B cell (primary cell): Measurements from ENCODE around the gene HS3ST2. TPM values are rescaled to one million over a fixed set of nuclear protein-coding genes. Genes with fewer than 3 reads are reported as not detected.

Experiments used
- ATAC-seq: fragments of 200-7000 bp; cut with Tn5 transposase; one replicate; pipeline ENCODE4 v1.10.0; 2021; ENCODE audit warnings: low read depth, mild to moderate bottlenecking, moderate number of reproducible peaks, moderate library complexity
- CTCF ChIA-PET: fragments of 350-600 bp; sonication (Branson Sonifier 250); formaldehyde crosslinking; loops from one replicate; lab custom pipeline; 2021; ENCODE audit warnings: antibody characterized with exemption, inconsistent platforms; lab: Charles Lee
- POLR2A ChIA-PET: fragments of 350-600 bp; sonication (Branson Sonifier 250); formaldehyde crosslinking; loops from one replicate; lab custom pipeline; 2021; ENCODE audit warnings: antibody characterized with exemption; lab: Charles Lee
- DNase-seq: peaks from one replicate; pipeline ENCODE4 v3.0.0; 2013
- H2AFZ ChIP-seq: 2 replicates; pipeline ENCODE4 v1.6.1; 2012; ENCODE audit warnings: mild to moderate bottlenecking, low read depth, low read length; ENCODE audit not compliant: insufficient read depth, poor library complexity, severe bottlenecking
- H3K27ac ChIP-seq, 2 donors: 1 replicate in 1 of 2; 2 replicates in 1 of 2; pipeline ENCODE4 v1.5.1; 2012 to 2013; ENCODE audit warnings: low read length in 2 of 2, mild to moderate bottlenecking in 2 of 2, moderate library complexity in 1 of 2
- H3K27me3 ChIP-seq, 4 experiments: fragments of 200-600 bp in 1 of 4; sonication (generic) in 1 of 4; replicated peaks in 1 of 4; 1 replicate in 2 of 4; 2 replicates in 2 of 4; pipeline versions ENCODE4 v1.6.1 to v1.7.0; 2013 to 2016; ENCODE audit warnings: low read length in 3 of 4, mild to moderate bottlenecking in 2 of 4, mixed read lengths in 1 of 4, moderate library complexity in 1 of 4; ENCODE audit not compliant: insufficient read depth in 4 of 4, control insufficient read depth in 3 of 4; ENCODE audit errors: control extremely low read depth in 1 of 4
- H3K36me3 ChIP-seq, 2 experiments: replicated peaks in 1 of 2; 1 replicate in 1 of 2; 2 replicates in 1 of 2; pipeline versions ENCODE4 v1.6.1 to v1.7.1; 2013; ENCODE audit warnings: low read length in 1 of 2; ENCODE audit not compliant: insufficient read depth in 2 of 2, control insufficient read depth in 1 of 2; ENCODE audit errors: control extremely low read depth in 1 of 2, extremely low read depth in 1 of 2
- H3K4me1 ChIP-seq, 2 donors: fragments of 200-600 bp in 1 of 2; sonication (generic) in 1 of 2; 1 replicate in 1 of 2; 2 replicates in 1 of 2; pipeline versions ENCODE4 v1.5.1 to v1.6.1; 2013 to 2017; ENCODE audit warnings: low read length in 2 of 2; ENCODE audit not compliant: control insufficient read depth in 2 of 2, insufficient read depth in 2 of 2
- H3K4me2 ChIP-seq: replicated peaks from 2 replicates; pipeline ENCODE3; 2012; ENCODE audit warnings: mild to moderate bottlenecking, low read depth, low read length; ENCODE audit not compliant: poor library complexity, severe bottlenecking
- H3K4me3 ChIP-seq, 5 experiments: fragments of 200-600 bp in 1 of 5; sonication (generic) in 1 of 5; 1 replicate in 3 of 5; 2 replicates in 2 of 5; pipeline versions ENCODE4 v1.5.1 to v1.7.0; 2011 to 2016; ENCODE audit warnings: low read length in 4 of 5, mild to moderate bottlenecking in 4 of 5, low read depth in 2 of 5, control low read depth in 1 of 5, moderate library complexity in 1 of 5; ENCODE audit not compliant: insufficient read depth in 1 of 5; ENCODE audit errors: control extremely low read depth in 1 of 5, extremely low read depth in 1 of 5
- H3K79me2 ChIP-seq: fragments of 200-600 bp; sonication (generic); one replicate; pipeline ENCODE4 v1.6.0; 2016; ENCODE audit warnings: low read length; ENCODE audit not compliant: control insufficient read depth, insufficient read depth
- H3K9ac ChIP-seq: fragments of 200-600 bp; sonication (generic); 2 replicates; pipeline ENCODE4 v1.6.1; 2017; ENCODE audit warnings: mild to moderate bottlenecking, low read length, moderate library complexity
- H3K9me3 ChIP-seq, 3 donors: one replicate each; pipeline versions ENCODE4 v1.6.1 to v1.7.1; 2013; ENCODE audit warnings: low read length in 2 of 3; ENCODE audit not compliant: control insufficient read depth in 2 of 3, insufficient read depth in 1 of 3; ENCODE audit errors: control extremely low read depth in 1 of 3
- H4K20me1 ChIP-seq: 2 replicates; pipeline ENCODE4 v1.6.0; 2012; ENCODE audit warnings: mild to moderate bottlenecking, low read length; ENCODE audit not compliant: insufficient read depth, control insufficient read depth, poor library complexity, severe bottlenecking
- H3K27ac Mint-ChIP-seq: one replicate; pipeline ENCODE4 v1.8.0; 2021; ENCODE audit warnings: mixed read lengths
- H3K27me3 Mint-ChIP-seq: one replicate; pipeline ENCODE4 v1.8.0; 2021; ENCODE audit warnings: mixed read lengths
- H3K4me1 Mint-ChIP-seq: one replicate; pipeline ENCODE4 v1.8.0; 2021; ENCODE audit warnings: mixed read lengths
- H3K4me3 Mint-ChIP-seq: one replicate; pipeline ENCODE4 v1.8.0; 2021; ENCODE audit warnings: mixed read lengths
- H3K9me3 Mint-ChIP-seq: one replicate; pipeline ENCODE4 v1.8.0; 2022; ENCODE audit warnings: mixed read lengths; ENCODE audit not compliant: insufficient read depth
- EZH2 ChIP-seq: IDR thresholded peaks from 2 replicates; pipeline ENCODE4 v1.6.1; 2012; ENCODE audit warnings: borderline replicate concordance, low read depth, mild to moderate bottlenecking, moderate library complexity, low read length; ENCODE audit not compliant: insufficient read depth, poor library complexity, severe bottlenecking
- WGBS: methylation state at CpG from one replicate; pipeline ENCODE4 v1.1.5; 2013; ENCODE audit warnings: missing lambda C conversion rate; ENCODE audit not compliant: insufficient coverage; 5-methylcytosine and 5-hydroxymethylcytosine counted together
- intact Hi-C: fragments of 100-400 bp; cut with micrococcal nuclease; formaldehyde crosslinking; loops from one replicate; pipeline ENCODE4 v1.10.0; 2022
- polyA plus RNA-seq: library from polyadenylated mRNA; depleted of rRNA; stranded (reverse); fragments of >200 nt; gene quantifications from 2 replicates; pipeline ENCODE4 v1.2.3, GENCODE V29; 2012
- total RNA-seq, 2 donors: library from RNA; stranded (reverse); fragments of 120-200 nt in 1 of 2; gene quantifications; 1 replicate in 1 of 2; 2 replicates in 1 of 2; pipeline versions ENCODE4 v1.2.3 to v1.2.4, GENCODE V29; 2013 to 2022
- TF ChIP-seq, protein P1 (sequence below): fragments of 200-600 bp; IDR thresholded peaks from one replicate; pipeline ENCODE4 v1.8.0; 2022; ENCODE audit warnings: antibody characterized with exemption, mild to moderate bottlenecking

HS3ST2 gene
- total and polyA plus RNA-seq, 2 donors (not counting 1 experiment from before 2014, with no cell fraction given), result not detected

DNA sequence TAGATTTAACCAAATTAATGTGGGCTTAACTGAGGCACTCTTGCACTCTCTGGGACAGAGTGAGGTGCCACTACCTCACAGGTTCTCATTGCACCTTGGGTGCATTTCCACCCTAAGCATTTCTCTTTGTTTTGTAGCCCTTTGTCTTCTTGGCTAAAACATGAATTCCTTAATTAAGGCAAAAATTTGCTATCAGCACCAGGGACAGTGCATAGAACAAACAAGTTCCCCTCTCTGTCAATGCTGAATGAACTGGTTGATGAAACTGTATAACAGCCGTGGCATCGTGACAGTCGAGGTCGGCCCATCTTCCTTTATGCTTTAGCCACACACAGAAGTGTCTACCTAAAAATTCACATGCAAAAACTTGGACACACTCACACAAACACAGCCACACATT, 74.8 kb downstream of the HS3ST2 start:
- WGBS, result 88% methylated on average over 3 of the region's 4 CpGs
- peaks cover 6% of the 10 kb centered on the region for H3K27me3 Mint-ChIP-seq
- no peak overlapping the region for H3K27ac ChIP-seq
- H3K9me3 Mint-ChIP-seq, result no peaks in the 10 kb centered on the region
- no peaks in the 10 kb centered on the region for H3K79me2 ChIP-seq
- no peaks in the 10 kb centered on the region for H3K4me1 Mint-ChIP-seq
- H3K27me3 ChIP-seq, result peaks cover 0 to 4% (median under 1%) of the 10 kb centered on the region in 4 experiments
- H3K4me1 ChIP-seq, result no peaks in the 10 kb centered on the region
- H3K9me3 ChIP-seq, result no peaks in the 10 kb centered on the region
- POLR2A ChIA-PET, result no interaction called here
- no peak overlapping the region for H3K4me3 ChIP-seq
- CTCF ChIA-PET, result no interaction called here
- no peak overlapping the region for H3K27ac Mint-ChIP-seq
- H3K4me3 Mint-ChIP-seq, result no peak overlapping the region
- intact Hi-C loops, result no loop called here
- ATAC-seq (no peak), DNase-seq (no peak)
- H3K36me3 ChIP-seq, result no peaks in the 10 kb centered on the region
- H3K4me2 ChIP-seq, result no peak overlapping the region
- H3K9ac ChIP-seq, result no peak overlapping the region
- no peak overlapping the region for H2AFZ ChIP-seq
- H4K20me1 ChIP-seq, result no peaks in the 10 kb centered on the region
- TF ChIP-seq EZH2, result no peak

DNA sequence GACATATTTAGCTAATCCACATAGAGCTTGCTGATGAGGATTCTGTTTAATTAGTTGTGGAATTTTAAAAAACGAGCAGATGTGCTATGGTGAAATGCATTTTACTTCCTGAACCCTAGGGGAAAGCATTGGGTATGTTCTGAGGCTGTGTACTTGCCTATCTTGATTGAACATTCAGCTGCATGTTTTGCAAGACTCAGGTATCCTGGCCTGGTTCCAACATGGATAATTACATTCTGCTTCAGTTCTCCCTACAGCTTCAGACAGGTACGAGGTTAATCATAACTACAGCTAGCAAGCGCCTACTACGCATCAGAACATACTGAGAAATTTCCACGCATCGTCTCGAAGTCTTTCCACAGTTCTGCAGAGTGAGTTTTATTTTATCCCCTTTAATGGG, 77.0 kb downstream of the HS3ST2 start:
- Mint-ChIP-seq H3K4me1 (no peaks in the 10 kb centered on the region), H3K9me3 (no peaks in the 10 kb centered on the region), H3K27ac (no peak overlapping the region), H3K27me3 (peaks cover 17% of the 10 kb centered on the region), H3K4me3 (no peak overlapping the region)
- no peak overlapping the region for H3K9ac ChIP-seq
- CTCF ChIA-PET, result no interaction called here
- TF ChIP-seq EZH2, result no peak
- TF ChIP-seq, protein P1, sequence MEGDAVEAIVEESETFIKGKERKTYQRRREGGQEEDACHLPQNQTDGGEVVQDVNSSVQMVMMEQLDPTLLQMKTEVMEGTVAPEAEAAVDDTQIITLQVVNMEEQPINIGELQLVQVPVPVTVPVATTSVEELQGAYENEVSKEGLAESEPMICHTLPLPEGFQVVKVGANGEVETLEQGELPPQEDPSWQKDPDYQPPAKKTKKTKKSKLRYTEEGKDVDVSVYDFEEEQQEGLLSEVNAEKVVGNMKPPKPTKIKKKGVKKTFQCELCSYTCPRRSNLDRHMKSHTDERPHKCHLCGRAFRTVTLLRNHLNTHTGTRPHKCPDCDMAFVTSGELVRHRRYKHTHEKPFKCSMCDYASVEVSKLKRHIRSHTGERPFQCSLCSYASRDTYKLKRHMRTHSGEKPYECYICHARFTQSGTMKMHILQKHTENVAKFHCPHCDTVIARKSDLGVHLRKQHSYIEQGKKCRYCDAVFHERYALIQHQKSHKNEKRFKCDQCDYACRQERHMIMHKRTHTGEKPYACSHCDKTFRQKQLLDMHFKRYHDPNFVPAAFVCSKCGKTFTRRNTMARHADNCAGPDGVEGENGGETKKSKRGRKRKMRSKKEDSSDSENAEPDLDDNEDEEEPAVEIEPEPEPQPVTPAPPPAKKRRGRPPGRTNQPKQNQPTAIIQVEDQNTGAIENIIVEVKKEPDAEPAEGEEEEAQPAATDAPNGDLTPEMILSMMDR, result no peak
- DNase-seq (no peak), ATAC-seq (no peak)
- intact Hi-C loops, result no loop called here
- H3K27ac ChIP-seq, result no peak overlapping the region
- peaks cover 0 to 3% (median 0%) of the 10 kb centered on the region in 3 donors for H3K9me3 ChIP-seq
- no peak overlapping the region for H2AFZ ChIP-seq
- POLR2A ChIA-PET, result no interaction called here
- no peak overlapping the region for H3K4me2 ChIP-seq
- H4K20me1 ChIP-seq, result no peaks in the 10 kb centered on the region
- no peaks in the 10 kb centered on the region for H3K36me3 ChIP-seq
- no peaks in the 10 kb centered on the region for H3K4me1 ChIP-seq
- H3K27me3 ChIP-seq, result peaks cover 0 to 9% (median 3%) of the 10 kb centered on the region in 4 experiments
- no peaks in the 10 kb centered on the region for H3K79me2 ChIP-seq
- WGBS, result 93% methylated on average over 7 of the region's 7 CpGs
- H3K4me3 ChIP-seq, result no peak overlapping the region
